Measurements from ENCODE around the gene LRRC56.

LRRC56 gene

DNA sequence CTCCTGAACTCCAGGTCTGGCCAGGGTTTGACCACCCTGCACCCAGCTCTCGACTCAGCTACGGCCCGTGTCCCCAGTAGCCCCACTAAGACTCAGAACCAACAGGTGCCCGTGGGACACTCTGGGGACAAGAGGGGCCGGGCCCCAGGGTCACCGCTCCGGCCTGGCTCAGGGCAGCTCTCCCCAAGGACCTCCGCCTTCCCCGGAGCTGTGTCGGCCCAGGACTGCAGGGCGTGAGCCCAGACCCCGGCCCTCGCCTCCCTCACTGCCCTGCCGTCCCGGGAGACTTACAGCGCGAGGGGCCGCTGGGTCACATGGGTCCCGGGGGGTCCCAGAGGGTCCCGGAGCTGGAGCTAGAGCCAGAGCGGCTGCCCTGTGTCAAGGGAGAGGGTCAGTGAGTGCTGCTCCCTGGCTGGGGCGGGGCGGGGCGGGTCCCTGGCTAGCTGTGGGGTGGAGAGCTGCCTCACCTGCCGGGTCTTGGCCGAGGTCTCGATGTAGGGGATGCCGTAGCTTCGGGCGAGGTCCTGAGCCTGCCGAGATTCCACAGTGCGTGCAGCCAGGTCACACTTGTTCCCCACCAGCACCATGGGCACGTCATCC is 4.2 kb upstream of the LRRC56 start:
- no peak overlapping the region for H3K4me3 ChIP-seq (replicated peaks; ENCODE audit: low read depth, low read length)
- TF ChIP-seq, protein P1, sequence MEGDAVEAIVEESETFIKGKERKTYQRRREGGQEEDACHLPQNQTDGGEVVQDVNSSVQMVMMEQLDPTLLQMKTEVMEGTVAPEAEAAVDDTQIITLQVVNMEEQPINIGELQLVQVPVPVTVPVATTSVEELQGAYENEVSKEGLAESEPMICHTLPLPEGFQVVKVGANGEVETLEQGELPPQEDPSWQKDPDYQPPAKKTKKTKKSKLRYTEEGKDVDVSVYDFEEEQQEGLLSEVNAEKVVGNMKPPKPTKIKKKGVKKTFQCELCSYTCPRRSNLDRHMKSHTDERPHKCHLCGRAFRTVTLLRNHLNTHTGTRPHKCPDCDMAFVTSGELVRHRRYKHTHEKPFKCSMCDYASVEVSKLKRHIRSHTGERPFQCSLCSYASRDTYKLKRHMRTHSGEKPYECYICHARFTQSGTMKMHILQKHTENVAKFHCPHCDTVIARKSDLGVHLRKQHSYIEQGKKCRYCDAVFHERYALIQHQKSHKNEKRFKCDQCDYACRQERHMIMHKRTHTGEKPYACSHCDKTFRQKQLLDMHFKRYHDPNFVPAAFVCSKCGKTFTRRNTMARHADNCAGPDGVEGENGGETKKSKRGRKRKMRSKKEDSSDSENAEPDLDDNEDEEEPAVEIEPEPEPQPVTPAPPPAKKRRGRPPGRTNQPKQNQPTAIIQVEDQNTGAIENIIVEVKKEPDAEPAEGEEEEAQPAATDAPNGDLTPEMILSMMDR (IDR thresholded peaks at IDR 0.05; ENCODE audit: low read length, missing control alignments) = no peak
- DNase-seq (ENCODE audit: low read depth) = no peak

DNA sequence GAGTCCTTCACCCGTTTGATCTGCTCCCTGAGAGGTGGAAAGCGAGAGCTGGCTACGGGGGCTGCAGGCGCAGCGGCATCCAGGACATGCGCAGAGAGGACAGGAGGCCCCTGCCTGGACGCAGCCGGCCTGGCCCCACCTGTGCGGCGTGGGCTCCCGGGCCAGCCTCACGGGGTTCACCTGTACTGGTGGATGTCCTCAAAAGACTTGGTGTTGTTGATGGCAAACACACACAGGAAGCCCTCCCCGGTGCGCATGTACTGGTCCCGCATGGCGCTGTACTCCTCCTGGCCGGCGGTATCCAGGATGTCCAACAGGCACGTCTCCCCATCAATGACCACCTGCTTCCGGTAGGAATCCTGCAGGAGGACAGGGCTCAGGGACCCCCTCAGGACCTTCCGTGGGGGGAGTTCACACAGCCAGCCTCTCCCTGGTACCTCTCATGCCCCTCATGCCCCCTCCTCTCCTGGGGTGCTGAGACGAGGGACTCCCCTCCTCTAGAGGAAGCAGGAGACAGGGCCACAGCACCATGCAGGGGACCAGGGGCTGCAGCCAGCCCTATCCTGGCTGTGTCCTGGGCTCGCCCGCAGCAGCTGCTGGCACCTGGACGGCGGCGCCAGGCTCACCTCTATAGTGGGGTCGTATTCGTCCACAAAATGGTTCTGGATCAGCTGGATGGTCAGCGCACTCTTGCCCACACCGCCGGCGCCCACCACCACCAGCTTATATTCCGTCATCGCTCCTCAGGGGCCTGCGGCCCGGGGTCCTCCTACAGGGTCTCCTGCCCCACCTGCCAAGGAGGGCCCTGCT is 3.5 kb upstream of the LRRC56 start:
- peak overlapping the region; percentile 72 for H3K4me3 ChIP-seq (replicated peaks; ENCODE audit: low read depth, low read length)
- no peak for DNase-seq (ENCODE audit: low read depth)
- TF ChIP-seq, protein P1 (IDR thresholded peaks at IDR 0.05; ENCODE audit: low read length, missing control alignments) = no peak

DNA sequence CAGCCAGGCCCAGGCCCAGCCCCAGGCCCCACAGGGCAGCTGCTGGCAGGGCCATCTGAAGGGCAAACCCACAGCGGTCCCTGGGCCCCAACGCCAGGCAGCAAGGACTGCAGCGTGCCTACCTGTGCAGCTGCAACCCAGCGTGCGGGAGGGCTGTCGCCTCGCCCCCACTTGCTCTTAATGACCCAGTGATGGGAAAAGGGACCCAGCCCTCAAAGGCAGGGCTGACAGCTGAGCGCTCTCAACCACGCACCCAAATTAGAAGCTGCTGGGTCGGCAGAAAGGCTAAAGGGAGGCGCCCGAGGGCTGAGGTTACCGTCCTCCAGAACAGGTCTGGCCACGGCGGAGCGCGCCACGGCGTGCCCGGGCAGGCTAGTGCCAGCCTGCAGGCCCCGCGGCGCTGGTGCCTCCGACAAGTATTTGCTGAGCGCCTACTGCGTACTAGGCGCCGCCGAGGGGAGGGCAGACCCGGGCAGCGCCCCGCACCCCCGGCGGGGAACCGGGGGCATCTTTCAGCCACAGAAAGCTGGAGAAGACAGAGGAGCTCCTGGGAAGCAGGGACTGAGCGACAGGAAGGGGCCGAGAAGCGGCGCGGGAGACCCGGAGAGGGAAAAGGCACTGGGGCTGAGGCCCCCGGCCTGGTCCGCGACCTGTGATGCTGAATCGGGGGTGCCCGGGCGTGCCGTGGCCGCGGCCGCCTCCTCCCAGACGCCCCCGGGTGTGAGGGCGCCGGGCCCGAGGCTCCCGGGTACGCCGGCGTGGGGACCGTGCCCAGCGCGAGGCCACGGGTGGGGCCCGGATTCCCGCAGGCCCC is 2.7 kb upstream of the LRRC56 start:
- DNase-seq (ENCODE audit: low read depth) = no peak
- TF ChIP-seq, protein P1 (IDR thresholded peaks at IDR 0.05; ENCODE audit: low read length, missing control alignments) = no peak
- peak overlapping the region; percentile 72 for H3K4me3 ChIP-seq (replicated peaks; ENCODE audit: low read depth, low read length)

DNA sequence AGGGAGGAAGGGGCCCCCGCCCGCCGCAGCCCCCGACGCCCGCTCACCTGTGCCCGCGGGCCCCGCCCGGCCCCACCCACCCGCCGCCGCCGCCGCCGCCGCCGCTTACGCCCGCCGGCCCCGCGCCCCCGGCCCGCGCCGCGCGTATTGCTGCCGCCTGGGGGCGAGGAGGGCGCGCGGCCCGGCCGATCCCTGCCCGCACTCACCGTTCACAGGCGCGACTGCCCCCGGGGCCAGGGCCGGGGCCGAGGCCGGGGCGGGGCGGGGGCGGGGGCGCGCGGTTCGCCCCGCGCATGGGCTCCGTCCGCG is 2.2 kb upstream of the LRRC56 start:
- no peak for DNase-seq (ENCODE audit: low read depth)
- H3K4me3 ChIP-seq (replicated peaks; ENCODE audit: low read depth, low read length) = peak overlapping the region; percentile 72
- TF ChIP-seq, protein P1 (IDR thresholded peaks at IDR 0.05; ENCODE audit: low read length, missing control alignments) = no peak

DNA sequence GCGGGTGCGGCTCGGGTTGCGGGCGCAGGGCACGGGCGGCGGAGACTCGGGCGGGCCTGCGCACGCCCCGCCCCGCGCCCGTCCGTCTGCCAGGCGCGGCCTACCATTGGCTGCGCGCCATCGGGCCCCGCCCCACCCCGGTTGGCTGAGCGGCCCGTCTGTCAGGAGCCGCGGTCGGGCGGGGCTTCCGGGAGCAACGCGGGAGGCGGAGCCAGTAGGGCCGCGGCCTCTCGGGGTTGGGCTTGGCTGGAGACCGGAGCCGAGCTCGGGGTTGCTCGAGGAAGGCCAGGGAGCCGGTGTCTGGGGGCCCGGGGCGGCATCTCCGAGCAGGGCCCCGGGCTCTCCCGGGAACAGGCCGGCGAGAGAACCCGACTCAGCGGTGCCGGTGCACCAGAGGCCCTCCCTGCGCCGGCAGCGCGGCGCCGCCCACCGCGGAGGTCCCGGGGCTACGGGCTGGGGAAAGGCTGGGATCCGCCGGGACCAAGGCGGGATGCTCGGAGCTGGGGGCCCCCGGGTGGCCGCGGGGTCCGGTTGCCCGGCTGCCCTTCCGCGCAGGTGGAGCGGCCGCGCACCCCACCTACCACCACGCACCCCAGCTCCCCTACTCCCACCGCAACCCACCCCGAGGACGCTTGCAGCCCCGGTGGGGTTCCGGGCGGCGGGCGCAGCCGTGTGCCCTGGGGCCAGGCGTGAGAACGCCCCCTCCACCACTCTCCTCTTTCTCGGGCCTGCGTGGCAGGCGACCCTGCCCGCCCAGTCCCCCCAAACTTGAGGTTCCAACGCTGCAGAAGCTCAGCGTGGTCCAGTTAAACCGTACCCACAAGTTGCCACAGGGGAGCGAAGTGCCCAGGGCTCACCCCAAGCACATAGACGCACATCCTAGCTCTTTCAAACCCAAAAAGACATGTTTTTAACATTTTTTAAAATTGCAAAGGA is 1.5 kb upstream of the LRRC56 start, which contains the start of gene HRAS:
Gene HRAS (minus strand): TSS at position 58 of the 936 bp plus-strand sequence.
- peak; percentile 95 for DNase-seq (ENCODE audit: low read depth)
- peak within 1 kb of the TSS; percentile 72 for H3K4me3 ChIP-seq (replicated peaks; ENCODE audit: low read depth, low read length)

More for the DNA sequence above, 1.5 kb upstream of the LRRC56 start, which contains the start of gene HRAS:
- TF ChIP-seq, protein P1 (IDR thresholded peaks at IDR 0.05; ENCODE audit: low read length, missing control alignments) = no peak

Measured in fibroblast of pulmonary artery (primary cell).